HCT116 (cell line): ENCODE results near the gene CYP1A2. TPM values are rescaled to one million over a fixed set of nuclear protein-coding genes. Genes with fewer than 3 reads are reported as not detected.

Source experiments
- ATAC-seq: fragments of 200-7000 bp; cut with Tn5 transposase; 2 replicates; pipeline ENCODE4 v1.9.1; 2020; ENCODE audit warnings: mild to moderate bottlenecking, moderate library complexity
- BruUV-seq: library from RNA; stranded (reverse); fragments of 400-500 nt; replicated peaks from 2 replicates; lab custom pipeline; 2021; lab: Mats Ljungman, UMichigan
- CTCF ChIA-PET: fragments of 300-600 bp; sonication (Branson Sonifier 250); formaldehyde crosslinking; loops from one replicate; lab custom pipeline; 2021; ENCODE audit warnings: antibody characterized with exemption; lab: Charles Lee
- POLR2A ChIA-PET: fragments of 300-600, 350-600 bp; sonication (Branson Sonifier 250); formaldehyde crosslinking; loops from one replicate; lab custom pipeline; 2021; ENCODE audit warnings: antibody characterized with exemption; lab: Charles Lee
- RAD21 ChIA-PET, 2 experiments: fragments of 300-600 bp; sonication (Branson Sonifier 250); formaldehyde crosslinking; loops; one replicate each; lab custom pipeline; 2023; ENCODE audit warnings: low total read pairs in 2 of 2; ENCODE audit not compliant: uncharacterized antibody in 2 of 2, unreplicated experiment in 2 of 2, low non-redundant PET in 1 of 2; lab: Charles Lee
- DNase-seq: peaks from one replicate; pipeline ENCODE4 v3.0.0-alpha.2; 2010; ENCODE audit warnings: low read depth, low spot score
- H2AFZ ChIP-seq: fragments of 200-600 bp; shearing (Covaris generic), sonication (generic); 2 replicates; pipeline ENCODE4 v1.6.1; 2017; ENCODE audit warnings: low read depth, mixed run types, mixed read lengths, antibody characterized with exemption, low read length; ENCODE audit not compliant: poor library complexity, severe bottlenecking
- H3K27ac ChIP-seq: 2 replicates; pipeline ENCODE4 v1.5.1; 2012; ENCODE audit warnings: low read depth, low read length
- H3K27me3 ChIP-seq: fragments of 200-600 bp; sonication (generic); 2 replicates; pipeline ENCODE4 v1.6.1; 2016; ENCODE audit warnings: mixed run types, low read length, mixed read lengths; ENCODE audit not compliant: insufficient read depth
- H3K36me3 ChIP-seq, 2 experiments: fragments of 200-500 bp in 1 of 2; fragments of 200-600 bp in 1 of 2; sonication (Bioruptor generic) in 1 of 2; sonication (generic) in 1 of 2; 2 replicates each; pipeline versions ENCODE4 v1.5.1 to v1.6.1; 2014 to 2016; ENCODE audit warnings: low read length in 2 of 2, inconsistent platforms in 1 of 2, mixed read lengths in 1 of 2, mixed run types in 1 of 2; ENCODE audit not compliant: insufficient read depth in 2 of 2, control insufficient read depth in 1 of 2
- H3K4me1 ChIP-seq, 2 experiments: fragments of 200-600 bp in 1 of 2; sonication (generic) in 1 of 2; 2 replicates each; pipeline versions ENCODE4 v1.5.1 to v1.6.1; 2012 to 2017; ENCODE audit warnings: low read length in 2 of 2, inconsistent platforms in 1 of 2, mild to moderate bottlenecking in 1 of 2, mixed read lengths in 1 of 2, mixed run types in 1 of 2, moderate library complexity in 1 of 2; ENCODE audit not compliant: insufficient read depth in 2 of 2, control insufficient read depth in 1 of 2
- H3K4me2 ChIP-seq: fragments of 200-600 bp; sonication (generic); 2 replicates; pipeline ENCODE4 v1.6.1; 2017; ENCODE audit warnings: mixed run types, low read length, mixed read lengths
- H3K4me3 ChIP-seq, 2 experiments: fragments of 200-600 bp in 1 of 2; sonication (generic) in 1 of 2; replicated peaks in 1 of 2; 2 replicates each; pipeline ENCODE4 v1.5.1; 2011 to 2016; ENCODE audit warnings: low read length in 2 of 2, control low read depth in 1 of 2, low read depth in 1 of 2, mild to moderate bottlenecking in 1 of 2, mixed read lengths in 1 of 2, mixed run types in 1 of 2
- H3K79me2 ChIP-seq: fragments of 200-600 bp; sonication (generic); 2 replicates; pipeline ENCODE4 v1.6.1; 2017; ENCODE audit warnings: mild to moderate bottlenecking, mixed run types, low read length, moderate library complexity, mixed read lengths; ENCODE audit not compliant: insufficient read depth
- H3K9ac ChIP-seq: fragments of 200-600 bp; sonication (generic); 2 replicates; pipeline ENCODE4 v1.6.1; 2016; ENCODE audit warnings: low read length, mixed read lengths
- H3K9me2 ChIP-seq: fragments of 200-600 bp; sonication (generic), shearing (Covaris generic); 2 replicates; pipeline ENCODE4 v1.6.1; 2017; ENCODE audit warnings: mixed run types, mild to moderate bottlenecking, moderate library complexity; ENCODE audit not compliant: insufficient read depth
- H3K9me3 ChIP-seq, 2 experiments: fragments of 200-500 bp in 1 of 2; fragments of 200-600 bp in 1 of 2; sonication (Bioruptor generic) in 1 of 2; sonication (generic) in 1 of 2; 2 replicates each; pipeline ENCODE4 v1.6.1; 2014 to 2017; ENCODE audit warnings: low read length in 2 of 2, mixed read lengths in 2 of 2, inconsistent platforms in 1 of 2, low read depth in 1 of 2, mild to moderate bottlenecking in 1 of 2, mixed run types in 1 of 2, moderate library complexity in 1 of 2; ENCODE audit not compliant: control insufficient read depth in 1 of 2, insufficient read depth in 1 of 2
- H4K20me1 ChIP-seq: fragments of 200-600 bp; sonication (generic), shearing (Covaris generic); 2 replicates; pipeline ENCODE4 v1.6.1; 2017; ENCODE audit warnings: mixed run types, mild to moderate bottlenecking, moderate library complexity; ENCODE audit not compliant: insufficient read depth
- CEBPB ChIP-seq: IDR thresholded peaks from 2 replicates; pipeline ENCODE4 v1.6.1; 2012; ENCODE audit warnings: low read depth
- EGR1 ChIP-seq: IDR thresholded peaks from 2 replicates; pipeline ENCODE4 v1.6.1; 2012; ENCODE audit warnings: low read depth
- ELF1 ChIP-seq: IDR thresholded peaks from 2 replicates; pipeline ENCODE4 v1.6.1; 2012; ENCODE audit warnings: low read depth, borderline replicate concordance
- EZH2 ChIP-seq: fragments of 200-600 bp; sonication (generic); IDR thresholded peaks from 2 replicates; pipeline ENCODE4 v1.6.1; 2017; ENCODE audit warnings: antibody characterized with exemption, mixed run types
- EZH2phosphoT487 ChIP-seq: fragments of 200-600 bp; IDR thresholded peaks from 2 replicates; pipeline ENCODE4 v1.6.1; 2018; ENCODE audit warnings: antibody characterized with exemption, borderline replicate concordance
- POLR2A ChIP-seq: IDR thresholded peaks from 2 replicates; pipeline ENCODE4 v1.7.0; 2011; ENCODE audit warnings: borderline replicate concordance; ENCODE audit not compliant: insufficient read depth, insufficient read length; ENCODE audit errors: extremely low read depth
- POLR2AphosphoS5 ChIP-seq: IDR thresholded peaks from 2 replicates; pipeline ENCODE4 v1.6.1; 2011; ENCODE audit warnings: mild to moderate bottlenecking, low read depth, low read length, moderate library complexity
- RAD21 ChIP-seq: IDR thresholded peaks from 2 replicates; pipeline ENCODE4 v1.6.1; 2012; ENCODE audit warnings: low read depth, mild to moderate bottlenecking
- REST ChIP-seq: IDR thresholded peaks from 2 replicates; pipeline ENCODE4 v1.6.1; 2012; ENCODE audit warnings: low read depth
- SIN3A ChIP-seq: IDR thresholded peaks from 2 replicates; pipeline ENCODE4 v1.6.1; 2012; ENCODE audit warnings: low read depth
- SP1 ChIP-seq: IDR thresholded peaks from 2 replicates; pipeline ENCODE4 v1.6.1; 2012; ENCODE audit warnings: low read depth
- SRF ChIP-seq: IDR thresholded peaks from 2 replicates; pipeline ENCODE4 v1.6.1; 2012; ENCODE audit warnings: low read depth
- ZBTB33 ChIP-seq: IDR thresholded peaks from 2 replicates; pipeline ENCODE4 v1.6.1; 2011; ENCODE audit warnings: mild to moderate bottlenecking, low read length, moderate library complexity; ENCODE audit not compliant: insufficient replicate concordance; ENCODE audit errors: extremely low read depth
- ZFX ChIP-seq: fragments of 450-650 bp; IDR thresholded peaks from 2 replicates; pipeline ENCODE4 v1.6.1; 2017
- intact Hi-C: fragments of 100-400 bp; cut with micrococcal nuclease; formaldehyde crosslinking; loops from 2 replicates; pipeline ENCODE4 v1.10.0; 2022
- total RNA-seq: library from RNA; stranded (reverse); gene quantifications from one replicate; pipeline ENCODE4 v1.2.1, GENCODE V29; 2021; ENCODE audit not compliant: unreplicated experiment

CYP1A2 gene
- total RNA-seq, 1 experiment from 2014 or later, result not detected

DNA sequence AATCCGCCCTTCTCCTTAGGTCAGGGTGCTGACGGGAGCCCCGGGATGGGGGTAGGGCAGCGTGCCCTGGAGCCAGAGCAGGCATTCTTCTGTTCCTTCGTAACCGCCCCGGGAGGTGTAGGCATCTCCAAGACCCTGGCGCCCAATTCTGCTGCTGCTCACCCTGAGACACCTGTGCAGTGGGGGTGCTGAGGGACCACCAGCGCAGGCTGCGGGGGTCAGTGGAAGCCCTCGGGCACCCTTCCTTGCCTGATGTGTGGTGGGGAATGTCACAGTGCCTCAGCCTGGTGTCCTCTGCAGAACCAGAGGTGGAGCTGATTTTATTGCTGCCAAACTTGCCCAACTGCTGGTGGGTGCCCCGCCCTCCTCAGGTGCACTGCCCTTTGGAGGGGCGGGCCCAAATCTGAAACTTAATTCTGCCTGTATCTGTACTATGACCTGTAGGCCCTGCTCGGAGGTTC is 40.6 kb downstream of the CYP1A2 start:
- ChIA-PET POLR2A (no interaction called here), RAD21 (no interaction called here), CTCF (interaction anchor here (1.0 kb wide), 1 partner anchor 18 kb away, joined by 3 read pairs; no protein-coding TSS in a partner anchor)
- intact Hi-C loops, result loop anchor here (10.0 kb wide), 1 partner anchor 416 kb away; the partner anchor contains the start of gene C15orf39
- H3K79me2 ChIP-seq, result peaks cover 93% of the 10 kb centered on the region
- no peak for TF ChIP-seq ZFX
- TF ChIP-seq SRF, result no peak
- TF ChIP-seq POLR2A, result no peak
- TF ChIP-seq SP1, result no peak
- TF ChIP-seq EZH2phosphoT487, result no peak
- no peak for TF ChIP-seq EGR1
- no peak for TF ChIP-seq CEBPB
- TF ChIP-seq SIN3A, result no peak
- TF ChIP-seq ELF1, result no peak
- no peak for TF ChIP-seq EZH2
- TF ChIP-seq ZBTB33, result no peak
- TF ChIP-seq RAD21, result no peak
- no peak for TF ChIP-seq POLR2AphosphoS5
- no peak for TF ChIP-seq REST
- no peak overlapping the region for H3K27ac ChIP-seq
- no TSS peak for BruUV-seq
- H3K4me2 ChIP-seq, result 0 out of 2 replicates have a peak overlapping the region, but pooled peaks have one; percentile 2
- DNase-seq (no peak), ATAC-seq (peak; percentile 66)
- H3K9me3 ChIP-seq, result no peaks in the 10 kb centered on the region
- peaks cover 11 to 30% of the 10 kb centered on the region in 2 experiments for H3K4me1 ChIP-seq
- no peak overlapping the region for H3K9ac ChIP-seq
- H3K9me2 ChIP-seq, result no peaks in the 10 kb centered on the region
- H4K20me1 ChIP-seq, result peaks cover 12% of the 10 kb centered on the region; the same call in 1 of the 2 replicates
- no peak overlapping the region for H2AFZ ChIP-seq
- peaks cover 0 to 5% of the 10 kb centered on the region in 2 experiments; a peak in 3 of 4 replicates for H3K36me3 ChIP-seq
- H3K4me3 ChIP-seq, result no peak overlapping the region
- no peaks in the 10 kb centered on the region for H3K27me3 ChIP-seq
